RWPE2 (cell line): ENCODE measurements around the gene GALNT17.

Experiments used
- ATAC-seq: fragments of 200-7000 bp; cut with Tn5 transposase; 3 replicates; pipeline ENCODE4 v1.9.1; 2021; ENCODE audit warnings: low read depth
- DNase-seq: peaks from one replicate; pipeline ENCODE4 v3.0.0-alpha.2; 2020; ENCODE audit warnings: low spot score
- H3K27ac ChIP-seq: fragments of 450-650 bp; 2 replicates; pipeline ENCODE4 v1.5.1; 2017; ENCODE audit warnings: mild to moderate bottlenecking; ENCODE audit not compliant: poor library complexity, severe bottlenecking
- H3K27me3 ChIP-seq: fragments of 250-450 bp; sonication (Bioruptor Pico); 2 replicates; pipeline ENCODE4 v1.5.1; 2021; ENCODE audit warnings: mild to moderate bottlenecking, moderate library complexity; ENCODE audit not compliant: insufficient read depth, poor library complexity, severe bottlenecking
- H3K36me3 ChIP-seq: fragments of 250-450 bp; sonication (Bioruptor Pico); 2 replicates; pipeline ENCODE4 v1.5.1; 2020; ENCODE audit warnings: low read depth, mild to moderate bottlenecking, moderate library complexity
- H3K4me1 ChIP-seq: fragments of 250-450 bp; sonication (Bioruptor Pico); 2 replicates; pipeline ENCODE4 v1.5.1; 2021; ENCODE audit warnings: mild to moderate bottlenecking, moderate library complexity; ENCODE audit not compliant: insufficient read depth, poor library complexity, severe bottlenecking
- H3K4me3 ChIP-seq: fragments of 250-450 bp; sonication (Bioruptor Pico); 2 replicates; pipeline ENCODE4 v1.5.1; 2021; ENCODE audit warnings: mild to moderate bottlenecking, moderate library complexity; ENCODE audit not compliant: severe bottlenecking
- H3K9me3 ChIP-seq: fragments of 250-450 bp; sonication (Bioruptor Pico); 2 replicates; pipeline ENCODE4 v1.5.1; 2021; ENCODE audit warnings: mild to moderate bottlenecking, moderate library complexity; ENCODE audit not compliant: severe bottlenecking
- TF ChIP-seq, protein P1 (sequence below): fragments of 450-650 bp; IDR thresholded peaks from one replicate; pipeline ENCODE4 v1.5.1; 2017; ENCODE audit warnings: mild to moderate bottlenecking, moderate library complexity; ENCODE audit not compliant: poor library complexity, severe bottlenecking

Gene GALNT17

DNA sequence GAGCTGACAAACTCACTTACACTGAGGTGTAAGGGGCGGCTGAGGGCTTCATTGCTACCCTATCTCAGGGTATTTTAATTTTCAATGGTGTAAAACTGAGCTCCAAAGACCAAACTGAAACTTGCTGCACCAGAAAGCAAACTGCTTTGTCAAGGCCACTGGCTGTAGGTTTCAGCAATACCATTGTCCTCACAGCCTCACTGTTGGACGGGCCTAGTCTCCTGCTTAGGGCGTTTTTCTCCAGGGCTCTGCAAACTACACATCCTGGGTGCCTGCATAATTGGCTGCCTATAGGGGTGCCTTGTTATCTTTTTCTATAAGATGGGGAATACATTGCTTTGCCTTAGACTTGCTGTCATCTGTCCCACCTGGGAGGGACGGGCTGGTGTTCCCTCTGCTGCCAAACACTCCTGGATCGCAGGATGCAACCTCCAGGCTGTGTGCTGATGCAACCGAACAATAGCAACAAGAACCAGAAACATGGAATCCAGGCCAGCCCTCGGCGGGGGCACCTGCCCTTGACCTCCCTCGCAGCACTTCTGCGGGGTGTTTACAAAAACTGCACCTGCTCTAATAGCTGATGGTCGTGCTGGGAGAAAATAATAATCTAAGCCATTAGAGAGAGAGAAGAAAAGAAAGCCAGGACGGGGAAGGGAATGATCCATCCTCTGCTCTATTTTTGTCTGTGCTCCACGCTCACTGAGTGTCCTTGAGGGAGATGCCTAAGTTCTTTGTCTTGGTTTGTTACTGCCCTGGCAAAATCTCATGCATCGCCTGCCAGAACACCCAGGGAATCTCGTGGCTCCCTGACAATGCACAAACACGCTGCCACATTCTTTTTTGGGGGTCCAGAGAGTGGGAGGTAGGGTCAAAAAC, 104.5 kb downstream of the GALNT17 start:
- Histone ChIP-seq H3K4me1 (no peaks in the 10 kb centered on the region), H3K27me3 (no peaks in the 10 kb centered on the region), H3K36me3 (no peaks in the 10 kb centered on the region), H3K27ac (no peak overlapping the region), H3K9me3 (peaks cover 1% of the 10 kb centered on the region), H3K4me3 (no peak overlapping the region)
- DNase-seq (no peak), ATAC-seq (no peak)
- TF ChIP-seq, protein P1, sequence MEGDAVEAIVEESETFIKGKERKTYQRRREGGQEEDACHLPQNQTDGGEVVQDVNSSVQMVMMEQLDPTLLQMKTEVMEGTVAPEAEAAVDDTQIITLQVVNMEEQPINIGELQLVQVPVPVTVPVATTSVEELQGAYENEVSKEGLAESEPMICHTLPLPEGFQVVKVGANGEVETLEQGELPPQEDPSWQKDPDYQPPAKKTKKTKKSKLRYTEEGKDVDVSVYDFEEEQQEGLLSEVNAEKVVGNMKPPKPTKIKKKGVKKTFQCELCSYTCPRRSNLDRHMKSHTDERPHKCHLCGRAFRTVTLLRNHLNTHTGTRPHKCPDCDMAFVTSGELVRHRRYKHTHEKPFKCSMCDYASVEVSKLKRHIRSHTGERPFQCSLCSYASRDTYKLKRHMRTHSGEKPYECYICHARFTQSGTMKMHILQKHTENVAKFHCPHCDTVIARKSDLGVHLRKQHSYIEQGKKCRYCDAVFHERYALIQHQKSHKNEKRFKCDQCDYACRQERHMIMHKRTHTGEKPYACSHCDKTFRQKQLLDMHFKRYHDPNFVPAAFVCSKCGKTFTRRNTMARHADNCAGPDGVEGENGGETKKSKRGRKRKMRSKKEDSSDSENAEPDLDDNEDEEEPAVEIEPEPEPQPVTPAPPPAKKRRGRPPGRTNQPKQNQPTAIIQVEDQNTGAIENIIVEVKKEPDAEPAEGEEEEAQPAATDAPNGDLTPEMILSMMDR: no peak

DNA sequence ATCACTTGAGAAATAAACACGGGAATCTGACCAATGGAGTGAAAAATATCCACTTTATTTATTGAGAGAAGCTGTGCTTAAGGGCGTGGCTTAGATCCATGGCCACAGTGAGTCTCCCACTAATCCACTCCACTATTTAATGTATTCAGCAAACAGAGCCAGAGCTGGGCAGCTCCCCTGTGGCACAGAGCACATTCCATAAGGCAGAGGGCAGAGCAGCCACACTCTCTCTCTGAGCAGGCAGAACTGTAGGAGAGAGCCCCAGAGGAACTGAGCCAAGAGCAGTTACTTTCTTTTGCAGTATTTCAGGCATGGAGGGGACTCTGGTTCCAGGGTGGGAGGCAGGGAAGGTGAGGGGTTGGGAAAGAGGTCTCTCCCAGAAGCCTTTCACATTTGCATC, 106.0 kb downstream of the GALNT17 start:
- Histone ChIP-seq H3K4me3 (no peak overlapping the region), H3K27me3 (no peaks in the 10 kb centered on the region), H3K36me3 (no peaks in the 10 kb centered on the region), H3K4me1 (no peaks in the 10 kb centered on the region), H3K27ac (no peak overlapping the region), H3K9me3 (peaks cover 1% of the 10 kb centered on the region)
- TF ChIP-seq, protein P1: no peak
- DNase-seq (no peak), ATAC-seq (no peak)

DNA sequence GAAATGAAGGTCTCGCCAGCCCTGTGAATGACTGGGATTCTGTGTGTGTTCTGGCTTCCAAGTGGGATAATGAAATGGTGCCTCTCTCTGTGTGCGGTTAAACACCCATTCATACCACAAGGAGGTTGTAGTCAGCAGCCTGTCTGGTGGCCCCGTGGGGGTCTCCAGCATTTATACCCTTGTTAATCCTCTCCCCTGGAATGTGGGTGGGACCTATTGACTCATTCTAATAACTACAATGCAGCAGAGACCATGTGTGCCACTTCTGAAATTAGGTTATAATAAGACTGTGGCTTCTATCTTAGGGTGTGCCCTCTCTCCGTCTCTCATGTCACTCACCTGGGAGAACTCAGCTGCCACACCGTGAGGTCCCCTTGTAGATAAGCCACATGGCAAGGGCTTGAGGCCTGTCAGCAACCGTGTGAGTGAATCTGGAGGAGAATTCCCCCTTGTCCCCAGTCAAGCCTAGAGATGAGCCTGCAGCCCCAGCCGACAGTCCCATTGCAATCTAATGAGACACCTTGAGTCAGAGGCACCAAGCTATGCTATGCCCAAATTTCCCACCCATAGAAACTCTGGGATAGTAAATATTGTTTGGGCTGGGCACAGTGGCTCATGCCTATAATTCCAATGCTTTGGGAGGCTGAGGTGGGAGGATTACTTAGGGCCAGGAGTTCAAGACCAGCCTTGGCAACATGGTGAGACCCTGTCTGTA, 106.8 kb downstream of the GALNT17 start:
- DNase-seq (no peak), ATAC-seq (no peak)
- no peak overlapping the region for H3K27ac ChIP-seq
- H3K9me3 ChIP-seq: peaks cover 1% of the 10 kb centered on the region
- H3K4me1 ChIP-seq: no peaks in the 10 kb centered on the region
- H3K27me3 ChIP-seq: no peaks in the 10 kb centered on the region
- H3K36me3 ChIP-seq: no peaks in the 10 kb centered on the region
- TF ChIP-seq, protein P1: no peak
- H3K4me3 ChIP-seq: no peak overlapping the region

DNA sequence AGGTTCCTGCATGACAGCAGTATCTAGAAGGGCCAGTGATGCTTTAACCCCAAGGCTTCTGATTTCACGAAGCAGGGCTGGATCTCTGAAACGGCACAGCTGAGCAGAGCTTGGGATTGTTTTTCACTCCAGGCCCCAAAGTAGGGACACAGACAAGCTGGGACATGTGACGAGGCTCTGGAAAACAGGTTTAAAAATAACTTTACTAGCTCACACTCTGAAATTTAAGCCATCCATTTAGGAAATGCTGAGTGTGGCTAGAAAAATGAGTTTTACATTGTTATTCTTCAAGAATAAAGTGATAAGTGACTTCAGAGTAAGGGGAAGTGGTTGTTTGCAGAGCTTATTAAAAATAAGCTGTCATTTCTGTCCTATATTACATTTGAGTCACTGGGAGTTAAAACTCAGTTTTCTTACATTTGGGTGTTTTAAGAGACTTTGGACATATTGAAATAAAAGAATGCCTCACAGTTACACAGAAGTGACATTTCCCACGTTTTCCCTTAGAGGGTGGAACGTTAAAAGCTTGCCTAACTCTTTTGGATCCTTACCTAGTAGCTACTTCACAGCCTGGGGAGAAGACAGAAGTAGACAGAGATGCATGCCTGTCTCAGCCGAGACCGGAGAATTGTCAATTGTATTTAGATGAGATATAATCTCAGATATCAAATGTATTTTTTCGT, 107.8 kb downstream of the GALNT17 start:
- DNase-seq: no peak
- Histone ChIP-seq H3K4me1 (no peaks in the 10 kb centered on the region), H3K36me3 (no peaks in the 10 kb centered on the region), H3K27me3 (no peaks in the 10 kb centered on the region), H3K27ac (no peak overlapping the region), H3K9me3 (peaks cover 1% of the 10 kb centered on the region), H3K4me3 (no peak overlapping the region)
- TF ChIP-seq, protein P1: no peak
- no peak for ATAC-seq
